GM10847 (cell line): ENCODE measurements around the gene SSPN.

Experiments used
- POLR2A ChIP-seq: IDR thresholded peaks from 2 replicates; pipeline ENCODE4 v1.6.1; 2011; ENCODE audit not compliant: insufficient read length; ENCODE audit errors: extremely low read depth

The SSPN gene

DNA sequence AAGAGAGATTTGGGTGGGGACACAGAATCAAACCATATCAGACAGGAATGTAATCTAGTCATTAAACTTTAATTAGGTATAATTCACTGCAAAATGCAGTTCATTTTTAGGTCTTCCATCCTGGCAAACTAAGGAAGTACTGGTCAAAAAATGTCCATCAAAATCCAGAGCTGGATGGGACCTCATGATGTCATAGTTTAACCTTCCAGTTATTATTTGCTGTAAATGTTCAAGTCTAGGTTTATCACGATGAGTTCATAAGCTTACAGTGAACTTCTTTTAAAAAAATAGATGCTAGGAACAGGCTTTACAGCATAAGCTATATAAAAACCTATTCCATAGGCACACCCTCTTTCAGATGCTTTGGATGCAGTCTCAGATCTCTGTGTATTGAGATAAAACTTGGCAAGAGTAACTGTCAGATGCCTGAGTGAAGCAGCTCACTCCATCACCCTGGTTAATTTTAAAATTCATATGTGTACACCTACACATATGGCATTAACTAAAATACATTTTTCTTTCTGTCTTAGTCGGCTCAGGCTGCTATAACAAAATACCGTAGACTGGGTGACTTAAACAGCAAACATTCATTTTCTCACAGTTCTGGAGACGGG is 7.9 kb downstream of the SSPN start:
- TF ChIP-seq POLR2A, result no peak

DNA sequence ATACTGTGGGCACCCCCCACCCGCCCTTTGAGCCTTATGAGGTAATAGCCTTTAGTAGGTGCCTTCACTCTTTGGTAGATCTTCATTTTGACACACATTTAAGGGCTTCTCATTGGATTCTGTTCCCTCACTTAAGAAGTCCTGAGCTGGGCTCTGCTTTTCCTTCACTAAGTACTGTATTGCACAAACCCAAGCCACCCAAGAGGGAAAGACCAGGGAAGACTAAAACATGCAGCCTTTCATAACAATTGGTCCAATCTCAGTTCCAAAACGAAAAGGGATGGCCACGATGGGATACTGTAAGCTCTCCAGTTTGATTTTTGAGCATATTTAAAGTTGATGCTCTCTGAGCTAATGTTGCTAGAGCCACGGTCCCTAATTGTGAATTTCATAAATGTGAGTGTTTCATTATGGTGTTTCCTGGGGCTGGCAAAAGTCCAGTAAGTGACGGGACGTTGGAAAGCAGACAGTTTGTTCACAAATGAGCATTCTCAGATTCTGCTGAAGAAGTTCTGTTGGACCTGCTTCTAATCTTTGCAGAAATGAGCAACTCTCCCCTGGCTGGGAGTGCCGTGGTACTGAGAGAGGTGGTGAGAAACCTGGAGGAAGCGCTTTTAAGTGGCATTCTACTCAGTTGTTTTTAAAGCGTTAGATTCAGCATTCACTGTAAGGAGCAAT is 9.4 kb downstream of the SSPN start:
- no peak for TF ChIP-seq POLR2A

GRCh38 chr12:26205298-26205697 is 9.9 kb downstream of the SSPN start:
- TF ChIP-seq POLR2A, result no peak

DNA sequence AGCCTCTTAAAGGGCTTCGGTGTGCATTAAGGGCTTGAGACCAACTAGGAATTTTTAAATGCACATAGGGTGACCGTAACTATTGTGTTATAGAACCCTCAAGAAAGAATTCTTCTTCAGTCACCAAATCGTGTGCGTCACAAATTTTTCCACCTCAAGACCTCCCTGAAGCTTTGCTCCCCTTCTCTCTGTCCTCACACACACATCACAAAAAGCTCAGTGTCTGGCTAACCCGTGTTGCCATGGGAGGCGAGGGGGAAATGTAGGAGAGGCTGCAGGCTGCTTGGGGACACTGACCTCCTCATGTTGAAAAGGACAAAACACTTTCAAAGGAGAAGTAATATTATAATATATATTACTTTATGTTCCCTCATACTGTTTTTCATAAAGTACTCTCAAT is 10.6 kb downstream of the SSPN start:
- TF ChIP-seq POLR2A, result no peak

DNA sequence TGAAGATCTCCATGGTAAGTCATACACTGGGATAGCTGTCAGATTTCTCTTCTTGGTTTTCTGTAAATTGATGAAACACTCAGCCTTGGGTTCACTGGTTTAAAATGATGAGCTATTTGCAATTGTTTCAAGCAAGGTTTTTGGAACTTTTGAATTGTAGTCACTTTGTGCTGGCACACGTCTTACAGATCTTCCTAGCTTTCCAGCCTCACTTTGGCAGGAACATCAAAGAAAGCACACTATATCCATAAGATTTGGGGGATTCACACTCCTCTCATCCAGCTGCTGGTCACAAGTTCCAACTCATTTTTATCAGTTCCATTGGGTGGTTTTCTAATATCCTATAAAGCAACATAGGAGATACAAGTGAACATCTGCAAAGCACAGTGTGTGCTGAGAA is 16.0 kb downstream of the SSPN start:
- TF ChIP-seq POLR2A, result no peak

GRCh38 chr12:26212396-26212795 is 17.0 kb downstream of the SSPN start:
- no peak for TF ChIP-seq POLR2A

GRCh38 chr12:26212988-26213387 is 17.6 kb downstream of the SSPN start:
- no peak for TF ChIP-seq POLR2A

- no peak for TF ChIP-seq POLR2A
Observed at GRCh38 chr12:26214121-26214520, 18.7 kb downstream of the SSPN start.

- no peak for TF ChIP-seq POLR2A
Observed at GRCh38 chr12:26219736-26220135, 24.4 kb downstream of the SSPN start.

- TF ChIP-seq POLR2A, result no peak
Observed at GRCh38 chr12:26224657-26225056, 29.3 kb downstream of the SSPN start.

- no peak for TF ChIP-seq POLR2A
Observed at GRCh38 chr12:26226122-26226521, 30.7 kb downstream of the SSPN start.

DNA sequence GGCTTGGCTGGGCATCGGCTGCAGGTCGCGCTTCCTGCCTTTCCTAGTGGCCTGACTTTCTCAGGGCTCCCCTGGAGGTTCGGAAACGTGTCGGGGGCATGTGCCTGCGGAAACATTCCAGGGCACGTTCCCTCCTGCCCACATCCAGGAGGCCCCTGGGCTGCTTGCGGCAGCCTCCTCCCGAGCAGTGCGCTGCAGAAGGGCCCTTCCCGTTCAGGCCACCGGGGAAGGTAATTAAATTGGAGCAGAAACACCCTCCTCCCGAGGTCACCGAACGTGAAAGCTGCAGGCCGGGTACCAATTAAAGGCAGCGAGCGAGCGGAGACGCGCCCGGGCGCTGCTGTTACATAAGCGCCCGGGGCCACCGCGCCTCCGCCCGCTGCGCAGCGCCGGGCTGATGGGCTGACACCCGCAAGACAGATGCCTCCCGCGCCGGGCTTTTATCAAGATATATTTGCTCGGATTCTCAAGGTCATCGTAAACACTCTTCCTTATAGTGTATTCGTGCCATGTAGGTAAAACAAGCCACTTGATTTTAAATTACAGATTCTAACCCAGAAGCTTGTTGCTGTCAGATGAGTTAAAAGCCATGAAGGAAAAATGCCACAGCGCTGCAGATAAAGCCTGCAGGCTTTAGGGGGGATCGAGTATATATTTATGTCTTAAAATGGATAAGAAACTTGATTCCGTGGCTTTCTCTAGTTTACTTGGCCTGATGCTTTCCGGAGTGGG is 31.4 kb downstream of the SSPN start:
- no peak for TF ChIP-seq POLR2A

DNA sequence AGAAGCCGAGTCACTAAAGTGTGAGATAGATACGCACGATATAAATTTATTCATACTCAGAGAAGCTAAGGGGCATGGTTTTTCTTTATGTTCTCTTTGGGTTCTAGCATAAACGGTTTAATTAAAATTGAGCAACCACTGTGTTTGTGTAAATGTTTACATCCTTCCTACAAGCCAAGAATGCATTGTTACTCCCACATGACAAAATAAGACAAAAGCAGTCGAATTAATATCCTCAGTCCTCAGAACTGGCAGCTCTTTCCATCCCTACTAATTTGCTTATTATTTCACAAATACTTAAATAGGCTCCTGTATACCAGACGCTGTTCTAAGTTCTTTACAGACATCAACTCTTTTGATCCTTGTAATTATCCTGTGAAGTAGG is 32.0 kb downstream of the SSPN start:
- TF ChIP-seq POLR2A, result no peak

- no peak for TF ChIP-seq POLR2A
Observed at GRCh38 chr12:26229910-26230309, 34.5 kb downstream of the SSPN start.

- no peak for TF ChIP-seq POLR2A
Observed at GRCh38 chr12:26231470-26231869, 36.1 kb downstream of the SSPN start.

DNA sequence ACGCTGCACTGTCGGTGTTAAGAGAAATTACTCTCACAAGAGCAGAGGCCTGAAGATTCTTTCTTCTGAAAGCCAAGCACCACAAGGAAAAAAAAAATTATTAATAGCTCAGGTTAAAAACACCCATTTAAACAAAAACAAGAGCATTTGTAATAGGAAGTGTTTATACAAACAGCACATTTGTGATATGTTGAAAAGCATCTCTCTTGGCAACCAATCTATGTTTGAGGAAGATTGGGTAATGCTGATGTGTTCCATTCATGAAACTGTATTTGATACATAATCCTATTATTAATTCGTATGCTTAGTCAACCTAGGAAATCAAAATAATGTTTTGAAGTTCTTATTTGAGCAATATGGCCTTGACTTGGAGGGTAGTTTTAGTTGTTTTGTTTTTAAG is 36.5 kb downstream of the SSPN start:
- TF ChIP-seq POLR2A, result no peak
